CD14-positive monocyte (primary cell): ENCODE measurements around the gene MROH2B. TPM values are rescaled to one million over a fixed set of nuclear protein-coding genes. Genes with fewer than 3 reads are reported as not detected.

Source experiments
- DNase-seq, 3 donors: peaks; one replicate each; pipeline ENCODE4 v3.0.0-alpha.2; 2011 to 2022
- H2AFZ ChIP-seq: 2 replicates; pipeline ENCODE4 v1.6.0; 2012; ENCODE audit warnings: mild to moderate bottlenecking, low read depth, low read length, inconsistent platforms; ENCODE audit not compliant: insufficient read depth, poor library complexity, severe bottlenecking
- H3K27ac ChIP-seq, 2 donors: 1 replicate in 1 of 2; 2 replicates in 1 of 2; pipeline ENCODE4 v1.5.1; 2012 to 2013; ENCODE audit warnings: low read length in 2 of 2, control low read depth in 1 of 2, inconsistent platforms in 1 of 2, low read depth in 1 of 2, mild to moderate bottlenecking in 1 of 2
- H3K27me3 ChIP-seq, 2 donors: one replicate each; pipeline versions ENCODE4 v1.6.0 to v1.6.1; 2011 to 2013; ENCODE audit warnings: low read length in 2 of 2; ENCODE audit not compliant: control insufficient read depth in 2 of 2, insufficient read depth in 2 of 2
- H3K36me3 ChIP-seq, 2 donors: replicated peaks in 1 of 2; 1 replicate in 1 of 2; 2 replicates in 1 of 2; pipeline versions ENCODE4 v1.5.1 to v1.6.1; 2012 to 2013; ENCODE audit warnings: low read length in 2 of 2, control low read depth in 1 of 2, inconsistent platforms in 1 of 2, mild to moderate bottlenecking in 1 of 2; ENCODE audit not compliant: insufficient read depth in 2 of 2, control insufficient read depth in 1 of 2
- H3K4me1 ChIP-seq, 2 donors: 1 replicate in 1 of 2; 2 replicates in 1 of 2; pipeline versions ENCODE4 v1.5.1 to v1.6.1; 2012 to 2013; ENCODE audit warnings: low read length in 2 of 2, control low read depth in 1 of 2, inconsistent platforms in 1 of 2, mild to moderate bottlenecking in 1 of 2, moderate library complexity in 1 of 2; ENCODE audit not compliant: insufficient read depth in 2 of 2, control insufficient read depth in 1 of 2
- H3K4me2 ChIP-seq: replicated peaks from 2 replicates; pipeline ENCODE3; 2012; ENCODE audit warnings: low read length, moderate library complexity, mild to moderate bottlenecking; ENCODE audit not compliant: poor library complexity, severe bottlenecking; ENCODE audit errors: extremely low read depth
- H3K4me3 ChIP-seq, 3 experiments: fragments of 200-600 bp in 1 of 3; sonication (generic) in 1 of 3; replicated peaks in 1 of 3; 1 replicate in 2 of 3; 2 replicates in 1 of 3; pipeline ENCODE4 v1.5.1; 2011 to 2013; ENCODE audit warnings: low read length in 3 of 3, mild to moderate bottlenecking in 3 of 3, control low read depth in 2 of 3, low read depth in 2 of 3, inconsistent platforms in 1 of 3, moderate library complexity in 1 of 3
- H3K79me2 ChIP-seq: 2 replicates; pipeline ENCODE4 v1.6.0; 2012; ENCODE audit warnings: mild to moderate bottlenecking, control low read depth, inconsistent platforms, low read length, moderate library complexity; ENCODE audit not compliant: insufficient read depth
- H3K9ac ChIP-seq: 2 replicates; pipeline ENCODE4 v1.6.0; 2017; ENCODE audit warnings: low read length, mild to moderate bottlenecking; ENCODE audit not compliant: insufficient read depth, poor library complexity, severe bottlenecking
- H3K9me3 ChIP-seq, 2 donors: replicated peaks in 1 of 2; 1 replicate in 1 of 2; 2 replicates in 1 of 2; pipeline versions ENCODE4 v1.5.1 to v1.6.1; 2012 to 2013; ENCODE audit warnings: low read length in 2 of 2, control low read depth in 1 of 2; ENCODE audit not compliant: control insufficient read depth in 1 of 2, insufficient read depth in 1 of 2
- H4K20me1 ChIP-seq: 2 replicates; pipeline ENCODE4 v1.6.0; 2012; ENCODE audit warnings: mild to moderate bottlenecking, low read length, control low read depth, moderate library complexity; ENCODE audit not compliant: insufficient read depth
- H3K27ac Mint-ChIP-seq, 7 donors: one replicate each; pipeline ENCODE4 v1.8.0; 2020; ENCODE audit warnings: mild to moderate bottlenecking in 7 of 7, mixed read lengths in 7 of 7, moderate library complexity in 6 of 7, inconsistent platforms in 2 of 7
- H3K27me3 Mint-ChIP-seq, 3 donors: one replicate each; pipeline ENCODE4 v1.8.0; 2021 to 2022; ENCODE audit warnings: low read depth in 3 of 3, mild to moderate bottlenecking in 3 of 3, mixed read lengths in 3 of 3, moderate library complexity in 3 of 3, inconsistent platforms in 1 of 3
- H3K36me3 Mint-ChIP-seq, 2 donors: one replicate each; pipeline ENCODE4 v1.8.0; 2020; ENCODE audit warnings: mixed read lengths in 2 of 2, inconsistent platforms in 1 of 2, mild to moderate bottlenecking in 1 of 2
- H3K4me1 Mint-ChIP-seq: one replicate; pipeline ENCODE4 v1.8.0; 2020; ENCODE audit warnings: mild to moderate bottlenecking, mixed read lengths
- H3K4me3 Mint-ChIP-seq, 2 donors: one replicate each; pipeline ENCODE4 v1.8.0; 2020; ENCODE audit warnings: mild to moderate bottlenecking in 2 of 2, mixed read lengths in 2 of 2, moderate library complexity in 1 of 2
- H3K9me3 Mint-ChIP-seq, 7 donors: one replicate each; pipeline ENCODE4 v1.8.0; 2020 to 2022; ENCODE audit warnings: mixed read lengths in 7 of 7, mild to moderate bottlenecking in 6 of 7, moderate library complexity in 6 of 7, inconsistent platforms in 2 of 7
- CTCF ChIP-seq: fragments of 200-600 bp; IDR thresholded peaks from one replicate; pipeline ENCODE4 v1.8.0; 2022; ENCODE audit warnings: antibody characterized with exemption, mild to moderate bottlenecking
- WGBS: methylation state at CpG from one replicate; pipeline ENCODE4 v1.1.5; 2013; ENCODE audit warnings: missing lambda C conversion rate; ENCODE audit not compliant: insufficient coverage; 5-methylcytosine and 5-hydroxymethylcytosine counted together
- intact Hi-C, 2 donors: fragments of 100-400 bp; cut with micrococcal nuclease; formaldehyde crosslinking; loops; one replicate each; pipeline versions ENCODE4 v1.15.0 to v1.15.1; 2023
- polyA plus RNA-seq, 3 donors: library from polyadenylated mRNA; depleted of rRNA in 1 of 3; unstranded in 2 of 3; stranded (reverse) in 1 of 3; fragments of 300-500 nt in 2 of 3; fragments of >200 nt in 1 of 3; fragmentation: Illumina TruSeq in 2 of 3; gene quantifications; 1 replicate in 2 of 3; 2 replicates in 1 of 3; pipeline ENCODE4 v1.2.3, GENCODE V29; 2012 to 2021
- small RNA-seq: library from RNA; depleted of rRNA; stranded (forward); fragments of <200 nt; gene quantifications from one replicate; pipeline ENCODE3, GENCODE V24; 2012; ENCODE audit warnings: low read depth; ENCODE audit not compliant: insufficient read length

The MROH2B gene
- polyA plus RNA-seq, 3 donors: not detected

- Histone ChIP-seq H3K36me3 (no peaks in the 10 kb centered on the region), H2AFZ (no peak overlapping the region), H3K4me3 (no peak overlapping the region), H4K20me1 (no peaks in the 10 kb centered on the region), H3K4me2 (no peak overlapping the region), H3K79me2 (no peaks in the 10 kb centered on the region), H3K27ac (no peak overlapping the region), H3K27me3 (no peaks in the 10 kb centered on the region), H3K9me3 (peaks cover 0 to 4% of the 10 kb centered on the region in 2 donors), H3K9ac (no peak overlapping the region), H3K4me1 (no peaks in the 10 kb centered on the region)
- WGBS: 100% methylated on average over 2 of the region's 3 CpGs
- Mint-ChIP-seq H3K9me3 (peaks cover 0 to 12% (median 4%) of the 10 kb centered on the region in 7 donors), H3K4me1 (no peaks in the 10 kb centered on the region), H3K27ac (no peak overlapping the region), H3K4me3 (no peak overlapping the region), H3K27me3 (peaks cover 0 to 3% (median 0%) of the 10 kb centered on the region in 3 donors), H3K36me3 (no peaks in the 10 kb centered on the region)
- no peak for DNase-seq
- intact Hi-C loops: no loop called here
- TF ChIP-seq CTCF: no peak
These were observed 114.1 kb downstream of the MROH2B start for GRCh38 chr5:40957048-40957447.

- intact Hi-C loops: no loop called here
- Histone ChIP-seq H3K79me2 (no peaks in the 10 kb centered on the region), H3K27ac (no peak overlapping the region), H3K9ac (no peak overlapping the region), H3K27me3 (no peaks in the 10 kb centered on the region), H3K4me2 (no peak overlapping the region), H2AFZ (no peak overlapping the region), H3K9me3 (peaks cover 0 to 4% of the 10 kb centered on the region in 2 donors), H3K4me1 (no peaks in the 10 kb centered on the region), H3K36me3 (no peaks in the 10 kb centered on the region), H4K20me1 (no peaks in the 10 kb centered on the region), H3K4me3 (no peak overlapping the region)
- 100% methylated on average over 2 of the region's 5 CpGs for WGBS
- Mint-ChIP-seq H3K36me3 (no peaks in the 10 kb centered on the region), H3K4me1 (no peaks in the 10 kb centered on the region), H3K27ac (no peak overlapping the region), H3K27me3 (no peaks in the 10 kb centered on the region), H3K9me3 (peaks cover 0 to 12% (median 4%) of the 10 kb centered on the region in 7 donors), H3K4me3 (no peak overlapping the region)
- TF ChIP-seq CTCF: no peak
- no peak for DNase-seq
These were observed 115.8 kb downstream of the MROH2B start for GRCh38 chr5:40955313-40955712.

Small RNAs within 50 kb of the gene (small RNA-seq; reads per million reads assigned to genes)
- gene AC114967.1: not detected

Other genes with a start within 250 kb of the MROH2B start
- 100 to 1,000 TPM in 2 of 3 donors, 10 to 100 TPM in 1; 87.9 to 813 (median 738) TPM for gene RPL37, start 236.1 kb downstream of the MROH2B start, polyA plus RNA-seq
- gene CARD6, start 230.0 kb downstream of the MROH2B start, polyA plus RNA-seq: 10 to 100 TPM in 2 of 3 donors, 1 to 10 TPM in 1; 5.8 to 15.6 (median 10.6) TPM
- under 1 TPM in 1 of 3 donors, not detected in 2; 0.12 TPM for gene C7, start 161.8 kb downstream of the MROH2B start, polyA plus RNA-seq
- gene C6, start 142.2 kb upstream of the MROH2B start, polyA plus RNA-seq: not detected